MCF 10A (cell line): ENCODE results near the gene ZNF597. TPM values are rescaled to one million over a fixed set of nuclear protein-coding genes. Genes with fewer than 3 reads are reported as not detected.

Source experiments
- BruUV-seq: library from RNA; stranded (reverse); fragments of 400-500 nt; replicated peaks from 2 replicates; lab custom pipeline; 2021; lab: Mats Ljungman, UMichigan
- CTCF ChIA-PET: fragments of 300-600 bp; sonication (Branson Sonifier 250); formaldehyde crosslinking; extraction: SDS; loops from one replicate; lab custom pipeline; 2021; ENCODE audit warnings: antibody characterized with exemption, inconsistent platforms; lab: Yijun Ruan, JAX
- POLR2A ChIA-PET: fragments of 300-600, 350-650 bp; sonication (Branson Sonifier 250); formaldehyde crosslinking; extraction: SDS; loops from one replicate; lab custom pipeline; 2020; ENCODE audit warnings: antibody characterized with exemption, inconsistent platforms; lab: Yijun Ruan, JAX
- DNase-seq: peaks from one replicate; pipeline ENCODE4 v3.0.0-alpha.2; 2018; ENCODE audit not compliant: unreplicated experiment
- H3K27ac Mint-ChIP-seq: one replicate; pipeline ENCODE4 v1.8.0; 2022; ENCODE audit warnings: mild to moderate bottlenecking, low read depth, mixed read lengths; ENCODE audit not compliant: unreplicated experiment
- H3K27me3 Mint-ChIP-seq: one replicate; pipeline ENCODE4 v1.8.0; 2022; ENCODE audit warnings: mixed read lengths; ENCODE audit not compliant: insufficient read depth, unreplicated experiment
- H3K36me3 Mint-ChIP-seq: one replicate; pipeline ENCODE4 v1.8.0; 2022; ENCODE audit warnings: mild to moderate bottlenecking, moderate library complexity, mixed read lengths; ENCODE audit not compliant: insufficient read depth, unreplicated experiment
- H3K4me1 Mint-ChIP-seq: one replicate; pipeline ENCODE4 v1.8.0; 2022; ENCODE audit warnings: mixed read lengths; ENCODE audit not compliant: insufficient read depth, unreplicated experiment
- H3K4me3 Mint-ChIP-seq: one replicate; pipeline ENCODE4 v1.8.0; 2022; ENCODE audit warnings: mild to moderate bottlenecking, moderate library complexity, mixed read lengths; ENCODE audit not compliant: unreplicated experiment
- H3K9me3 Mint-ChIP-seq: one replicate; pipeline ENCODE4 v1.8.0; 2022; ENCODE audit warnings: mixed read lengths; ENCODE audit not compliant: unreplicated experiment
- intact Hi-C: fragments of 100-400 bp; cut with micrococcal nuclease; formaldehyde crosslinking; loops from 2 replicates; pipeline ENCODE4 v1.14.1; 2022
- total RNA-seq: library from RNA; stranded (reverse); gene quantifications from 2 replicates; pipeline ENCODE4 v1.2.3, GENCODE V29; 2022
- TF ChIP-seq, protein P1 (sequence below): fragments of 200-600 bp; IDR thresholded peaks from one replicate; pipeline ENCODE4 v1.8.0; 2022; ENCODE audit warnings: antibody characterized with exemption, mild to moderate bottlenecking; ENCODE audit not compliant: unreplicated experiment

The ZNF597 gene
- total RNA-seq, 1 experiment from 2014 or later = 2.3 TPM

DNA sequence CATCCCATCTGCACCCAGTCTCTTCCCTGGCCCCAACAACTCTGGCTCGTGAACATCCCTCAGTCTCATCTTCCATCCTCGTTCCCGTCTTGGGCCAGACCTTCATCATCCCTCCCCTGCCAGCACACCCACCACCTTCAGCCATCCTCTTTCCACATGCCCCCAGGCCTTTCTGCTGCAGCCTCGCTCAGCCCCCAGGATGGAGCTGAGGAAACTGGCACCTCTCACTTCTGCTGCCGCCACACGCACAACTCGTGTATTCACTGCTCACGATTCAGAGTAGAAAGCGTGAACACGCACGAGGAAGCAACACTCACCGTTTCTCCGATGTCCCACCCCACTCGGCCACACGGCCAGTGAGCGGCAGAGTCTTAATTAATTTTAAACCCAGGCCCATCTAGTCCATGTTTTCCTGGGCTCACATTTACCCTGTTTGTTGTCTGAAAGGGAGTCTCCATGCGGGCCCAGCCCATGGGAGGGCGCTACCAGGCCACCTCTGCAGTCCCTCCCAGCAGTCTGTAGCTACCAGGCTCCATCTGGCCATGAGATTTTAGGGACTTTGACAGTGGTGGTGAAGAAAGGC, 39.4 kb upstream of the ZNF597 start:
- BruUV-seq = no TSS peak
- intact Hi-C loops = no loop called here
- Mint-ChIP-seq H3K27me3 (no peaks in the 10 kb centered on the region), H3K27ac (no peak overlapping the region), H3K36me3 (peaks cover 61% of the 10 kb centered on the region), H3K9me3 (no peaks in the 10 kb centered on the region), H3K4me1 (no peaks in the 10 kb centered on the region), H3K4me3 (no peak overlapping the region)
- DNase-seq = no peak
- POLR2A ChIA-PET = no interaction called here
- TF ChIP-seq, protein P1, sequence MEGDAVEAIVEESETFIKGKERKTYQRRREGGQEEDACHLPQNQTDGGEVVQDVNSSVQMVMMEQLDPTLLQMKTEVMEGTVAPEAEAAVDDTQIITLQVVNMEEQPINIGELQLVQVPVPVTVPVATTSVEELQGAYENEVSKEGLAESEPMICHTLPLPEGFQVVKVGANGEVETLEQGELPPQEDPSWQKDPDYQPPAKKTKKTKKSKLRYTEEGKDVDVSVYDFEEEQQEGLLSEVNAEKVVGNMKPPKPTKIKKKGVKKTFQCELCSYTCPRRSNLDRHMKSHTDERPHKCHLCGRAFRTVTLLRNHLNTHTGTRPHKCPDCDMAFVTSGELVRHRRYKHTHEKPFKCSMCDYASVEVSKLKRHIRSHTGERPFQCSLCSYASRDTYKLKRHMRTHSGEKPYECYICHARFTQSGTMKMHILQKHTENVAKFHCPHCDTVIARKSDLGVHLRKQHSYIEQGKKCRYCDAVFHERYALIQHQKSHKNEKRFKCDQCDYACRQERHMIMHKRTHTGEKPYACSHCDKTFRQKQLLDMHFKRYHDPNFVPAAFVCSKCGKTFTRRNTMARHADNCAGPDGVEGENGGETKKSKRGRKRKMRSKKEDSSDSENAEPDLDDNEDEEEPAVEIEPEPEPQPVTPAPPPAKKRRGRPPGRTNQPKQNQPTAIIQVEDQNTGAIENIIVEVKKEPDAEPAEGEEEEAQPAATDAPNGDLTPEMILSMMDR = no peak
- CTCF ChIA-PET = no interaction called here

DNA sequence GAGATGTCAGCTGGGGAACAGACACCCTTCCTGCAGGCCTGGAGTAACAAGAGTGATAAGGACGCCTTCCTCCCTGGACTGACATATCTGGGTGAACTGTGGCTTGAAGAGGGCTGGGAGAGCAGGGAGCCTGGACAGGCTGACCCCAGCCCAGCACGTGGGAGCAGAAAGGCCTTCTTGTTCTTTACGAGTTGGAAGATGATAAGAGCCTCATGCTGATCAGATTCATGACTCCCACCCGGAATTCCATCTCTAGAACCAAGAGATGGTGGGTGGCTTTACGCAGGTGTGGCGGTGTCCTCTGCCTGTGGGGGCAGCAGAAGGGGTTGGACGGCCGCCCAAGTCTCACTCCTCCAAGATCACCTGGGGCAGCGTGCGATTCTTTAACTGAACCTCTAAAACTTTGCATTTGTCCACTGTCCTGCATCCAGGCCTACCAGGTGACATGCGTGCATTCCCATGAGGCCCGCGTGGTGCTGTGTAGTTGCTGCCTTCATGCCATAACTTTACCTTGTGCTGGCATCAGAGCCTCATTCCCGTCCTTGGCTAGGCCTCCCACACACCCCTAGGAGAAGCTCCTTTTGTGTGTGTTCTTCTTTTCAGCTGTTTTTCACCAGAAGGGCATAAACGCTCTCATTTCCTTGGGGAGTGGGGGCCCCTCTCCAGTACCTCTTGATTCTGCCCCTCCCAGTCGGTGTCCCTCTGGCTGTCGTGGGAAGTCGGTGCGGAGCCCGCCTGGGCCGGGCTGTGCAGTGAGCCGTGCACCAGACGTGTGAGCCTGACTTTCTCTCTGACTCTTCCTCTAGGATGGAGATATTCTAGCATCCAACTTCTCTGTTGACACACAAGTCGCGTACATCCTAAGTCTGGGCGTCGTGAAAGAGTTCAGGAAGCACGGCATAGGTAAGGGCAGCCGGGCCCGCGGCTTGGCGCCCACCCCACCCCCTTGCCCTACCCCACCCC, 38.7 kb upstream of the ZNF597 start:
- ChIA-PET CTCF (no interaction called here), POLR2A (interaction anchor here (0.7 kb wide), 1 partner anchor 10 kb away, joined by 6 read pairs; no protein-coding TSS in a partner anchor)
- DNase-seq = no peak
- Mint-ChIP-seq H3K27me3 (no peaks in the 10 kb centered on the region), H3K36me3 (peaks cover 54% of the 10 kb centered on the region), H3K4me1 (no peaks in the 10 kb centered on the region), H3K27ac (no peak overlapping the region), H3K9me3 (no peaks in the 10 kb centered on the region), H3K4me3 (no peak overlapping the region)
- TF ChIP-seq, protein P1 = no peak
- BruUV-seq = no TSS peak
- intact Hi-C loops = no loop called here

DNA sequence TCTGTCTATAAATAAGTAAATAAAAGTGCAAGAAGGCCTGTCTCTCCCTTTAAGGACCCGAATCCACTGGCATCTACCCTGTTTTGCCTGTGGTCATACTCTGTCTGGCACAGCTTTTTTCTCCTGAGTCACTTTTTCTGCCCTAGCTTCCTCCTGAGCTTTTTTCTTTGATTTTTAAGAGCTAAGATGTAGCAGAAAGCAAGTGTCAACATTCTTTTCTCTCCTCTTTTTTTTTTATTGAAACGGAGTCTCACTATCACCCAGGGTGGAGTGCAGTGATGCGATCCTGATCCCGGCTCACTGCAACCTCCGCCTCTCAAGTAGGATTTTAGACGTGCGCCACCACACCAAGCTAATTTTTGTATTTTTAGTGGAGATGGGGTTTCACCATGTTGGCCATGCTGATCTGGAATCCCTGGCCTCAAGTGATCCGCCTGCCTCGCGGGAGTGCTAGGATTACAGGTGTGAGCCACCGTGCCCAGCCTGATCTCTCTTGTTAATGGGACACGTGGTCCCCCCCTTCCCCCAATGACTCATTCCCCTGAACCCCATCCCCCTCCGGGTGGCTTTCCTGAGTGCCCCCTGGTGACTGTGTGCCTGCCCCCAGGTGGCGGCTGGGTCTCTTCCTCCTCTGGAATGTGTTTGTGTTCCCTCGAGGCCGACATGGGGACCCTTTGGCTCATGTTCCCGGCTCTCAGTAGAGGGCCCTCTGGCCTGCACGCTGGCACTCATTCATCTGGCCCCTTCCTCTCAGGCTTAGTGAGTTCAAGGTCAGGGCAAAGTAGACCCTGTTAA, 37.8 kb upstream of the ZNF597 start:
- Mint-ChIP-seq H3K4me1 (no peaks in the 10 kb centered on the region), H3K27me3 (no peaks in the 10 kb centered on the region), H3K9me3 (no peaks in the 10 kb centered on the region), H3K36me3 (peaks cover 48% of the 10 kb centered on the region), H3K4me3 (no peak overlapping the region), H3K27ac (no peak overlapping the region)
- ChIA-PET CTCF (no interaction called here), POLR2A (interaction anchor here (0.7 kb wide), 1 partner anchor 9 kb away, joined by 6 read pairs; no protein-coding TSS in a partner anchor)
- DNase-seq = no peak
- BruUV-seq = no TSS peak
- TF ChIP-seq, protein P1 = no peak
- intact Hi-C loops = no loop called here
